Endothelial cell (in vitro differentiated cells): ENCODE results near the gene ZFP91. TPM values are rescaled to one million over a fixed set of nuclear protein-coding genes. Genes with fewer than 3 reads are reported as not detected.

ENCODE experiments used
- DNase-seq: peaks from one replicate; pipeline ENCODE4 v3.0.0; 2021; ENCODE audit warnings: low spot score
- H3K27ac Mint-ChIP-seq: one replicate; pipeline ENCODE4 v1.8.0; 2021; ENCODE audit warnings: mixed read lengths, inconsistent platforms; ENCODE audit not compliant: unreplicated experiment
- H3K27me3 Mint-ChIP-seq: one replicate; pipeline ENCODE4 v1.8.0; 2021; ENCODE audit warnings: mild to moderate bottlenecking, moderate library complexity, mixed read lengths, inconsistent platforms; ENCODE audit not compliant: unreplicated experiment
- H3K36me3 Mint-ChIP-seq: one replicate; pipeline ENCODE4 v1.8.0; 2021; ENCODE audit warnings: mild to moderate bottlenecking, low read depth, mixed read lengths, inconsistent platforms; ENCODE audit not compliant: unreplicated experiment
- H3K4me1 Mint-ChIP-seq: one replicate; pipeline ENCODE4 v1.8.0; 2021; ENCODE audit warnings: mild to moderate bottlenecking, mixed read lengths, inconsistent platforms; ENCODE audit not compliant: unreplicated experiment
- H3K4me3 Mint-ChIP-seq: one replicate; pipeline ENCODE4 v1.8.0; 2021; ENCODE audit warnings: mild to moderate bottlenecking, mixed read lengths, inconsistent platforms; ENCODE audit not compliant: unreplicated experiment
- H3K9me3 Mint-ChIP-seq: one replicate; pipeline ENCODE4 v1.8.0; 2021; ENCODE audit warnings: mixed read lengths, inconsistent platforms; ENCODE audit not compliant: unreplicated experiment
- total RNA-seq: library from RNA; stranded (reverse); fragmentation: NEBNext Ultra II Directional; extraction: Animal tissue kit (Norgen Biotek cat#: 25700); gene quantifications from one replicate; pipeline ENCODE4 v1.2.1, GENCODE V29; 2021; ENCODE audit not compliant: unreplicated experiment
- TF ChIP-seq, protein P1 (sequence below): fragments of 200-600 bp; sonication (generic); IDR thresholded peaks from one replicate; pipeline ENCODE4 v1.5.0; 2021; ENCODE audit warnings: antibody characterized with exemption; ENCODE audit not compliant: unreplicated experiment

Gene ZFP91
- total RNA-seq, 1 donor from 2014 or later, result 28.4 TPM

DNA sequence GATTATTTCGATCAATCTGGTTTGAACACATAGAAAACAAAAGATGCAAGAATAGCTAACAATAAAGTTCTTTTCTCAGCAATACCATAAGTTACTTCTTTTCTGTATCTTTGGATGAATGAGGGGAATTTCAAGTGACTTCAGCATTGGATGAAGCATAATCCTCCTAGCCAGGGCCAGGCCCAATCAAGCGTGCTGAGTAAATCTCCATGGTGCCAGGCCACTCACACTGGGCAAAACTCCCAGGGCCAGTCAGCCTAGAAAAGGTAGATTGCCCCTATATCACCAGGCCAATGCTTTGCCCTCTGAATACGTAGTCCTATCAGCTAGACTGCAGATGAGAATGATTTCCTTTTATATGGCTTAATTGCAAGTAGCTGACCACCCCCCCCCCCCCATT, 49.6 kb downstream of the ZFP91 start:
- no peaks in the 10 kb centered on the region for H3K27me3 Mint-ChIP-seq
- H3K36me3 Mint-ChIP-seq, result peaks cover 17% of the 10 kb centered on the region
- H3K4me3 Mint-ChIP-seq, result no peak overlapping the region
- H3K9me3 Mint-ChIP-seq, result no peaks in the 10 kb centered on the region
- DNase-seq, result no peak
- TF ChIP-seq, protein P1, sequence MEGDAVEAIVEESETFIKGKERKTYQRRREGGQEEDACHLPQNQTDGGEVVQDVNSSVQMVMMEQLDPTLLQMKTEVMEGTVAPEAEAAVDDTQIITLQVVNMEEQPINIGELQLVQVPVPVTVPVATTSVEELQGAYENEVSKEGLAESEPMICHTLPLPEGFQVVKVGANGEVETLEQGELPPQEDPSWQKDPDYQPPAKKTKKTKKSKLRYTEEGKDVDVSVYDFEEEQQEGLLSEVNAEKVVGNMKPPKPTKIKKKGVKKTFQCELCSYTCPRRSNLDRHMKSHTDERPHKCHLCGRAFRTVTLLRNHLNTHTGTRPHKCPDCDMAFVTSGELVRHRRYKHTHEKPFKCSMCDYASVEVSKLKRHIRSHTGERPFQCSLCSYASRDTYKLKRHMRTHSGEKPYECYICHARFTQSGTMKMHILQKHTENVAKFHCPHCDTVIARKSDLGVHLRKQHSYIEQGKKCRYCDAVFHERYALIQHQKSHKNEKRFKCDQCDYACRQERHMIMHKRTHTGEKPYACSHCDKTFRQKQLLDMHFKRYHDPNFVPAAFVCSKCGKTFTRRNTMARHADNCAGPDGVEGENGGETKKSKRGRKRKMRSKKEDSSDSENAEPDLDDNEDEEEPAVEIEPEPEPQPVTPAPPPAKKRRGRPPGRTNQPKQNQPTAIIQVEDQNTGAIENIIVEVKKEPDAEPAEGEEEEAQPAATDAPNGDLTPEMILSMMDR, result no peak
- no peaks in the 10 kb centered on the region for H3K4me1 Mint-ChIP-seq
- no peak overlapping the region for H3K27ac Mint-ChIP-seq

DNA sequence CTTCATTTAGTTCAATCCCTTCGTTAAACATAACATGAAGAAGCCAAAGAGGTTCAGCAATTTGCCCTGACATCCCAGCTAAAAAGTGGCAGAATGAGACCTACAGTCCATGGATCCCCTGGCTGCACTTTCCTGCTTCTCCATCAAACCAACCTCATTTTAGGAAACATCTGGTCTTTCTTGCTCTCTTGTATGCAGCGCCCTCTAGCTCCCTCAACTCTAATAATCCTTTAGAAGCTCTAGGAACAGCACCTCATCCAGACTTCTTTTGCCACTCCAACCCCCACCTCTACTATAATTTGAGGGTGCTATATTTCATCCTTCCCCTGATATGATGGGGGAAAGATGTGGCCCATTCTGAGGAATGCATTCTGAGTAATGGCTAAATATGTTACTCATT, 51.0 kb downstream of the ZFP91 start:
- Mint-ChIP-seq H3K4me1 (no peaks in the 10 kb centered on the region), H3K36me3 (peaks cover 7% of the 10 kb centered on the region), H3K9me3 (no peaks in the 10 kb centered on the region), H3K4me3 (no peak overlapping the region), H3K27ac (no peak overlapping the region), H3K27me3 (no peaks in the 10 kb centered on the region)
- peak; percentile 18 for DNase-seq
- TF ChIP-seq, protein P1, result peak; percentile 13

DNA sequence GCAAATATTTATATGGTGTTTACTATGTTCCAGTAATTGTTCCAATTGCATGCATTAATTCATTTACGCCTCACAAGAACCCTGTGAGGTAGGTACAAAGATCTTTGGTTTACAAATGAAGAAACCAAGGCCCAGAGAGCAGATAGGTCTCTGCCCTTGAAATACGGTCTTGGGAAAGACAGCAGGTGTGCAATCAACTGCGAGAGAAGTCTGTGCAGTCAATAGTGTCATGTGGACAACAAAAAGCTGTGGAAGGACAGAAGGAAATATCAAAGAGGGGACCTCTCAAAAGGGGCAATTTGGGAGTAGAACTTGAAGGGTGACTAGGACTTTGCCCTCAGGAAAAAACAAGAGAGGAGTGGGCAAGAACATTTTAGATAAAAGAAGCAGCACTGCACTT, 52.5 kb downstream of the ZFP91 start:
- Mint-ChIP-seq H3K36me3 (peaks cover 3% of the 10 kb centered on the region), H3K4me1 (no peaks in the 10 kb centered on the region), H3K27me3 (no peaks in the 10 kb centered on the region), H3K4me3 (no peak overlapping the region), H3K9me3 (no peaks in the 10 kb centered on the region), H3K27ac (no peak overlapping the region)
- TF ChIP-seq, protein P1, result no peak
- no peak for DNase-seq

DNA sequence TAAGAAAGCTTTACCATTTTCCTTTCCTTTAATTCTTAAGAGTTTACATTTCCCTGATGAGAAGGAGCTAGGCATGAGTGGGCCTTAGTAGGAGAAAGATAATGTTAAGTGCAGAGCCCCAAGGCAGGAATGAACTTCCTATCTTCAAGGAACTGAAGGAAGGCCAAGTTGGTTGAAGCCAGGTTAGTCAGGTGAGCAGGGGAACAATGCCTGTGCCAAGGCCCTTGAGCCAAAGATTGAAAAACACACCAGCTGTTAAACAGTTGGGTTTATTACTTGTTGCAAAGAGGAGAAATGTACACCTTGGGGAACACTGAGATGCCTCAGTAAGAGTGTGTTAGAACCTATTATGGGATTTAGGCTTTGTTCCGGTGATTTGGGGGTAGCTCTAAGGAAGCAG, 53.6 kb downstream of the ZFP91 start:
- no peaks in the 10 kb centered on the region for H3K27me3 Mint-ChIP-seq
- peaks cover 2% of the 10 kb centered on the region for H3K36me3 Mint-ChIP-seq
- TF ChIP-seq, protein P1, result no peak
- DNase-seq, result no peak
- H3K27ac Mint-ChIP-seq, result no peak overlapping the region
- no peaks in the 10 kb centered on the region for H3K4me1 Mint-ChIP-seq
- no peaks in the 10 kb centered on the region for H3K9me3 Mint-ChIP-seq
- H3K4me3 Mint-ChIP-seq, result no peak overlapping the region

DNA sequence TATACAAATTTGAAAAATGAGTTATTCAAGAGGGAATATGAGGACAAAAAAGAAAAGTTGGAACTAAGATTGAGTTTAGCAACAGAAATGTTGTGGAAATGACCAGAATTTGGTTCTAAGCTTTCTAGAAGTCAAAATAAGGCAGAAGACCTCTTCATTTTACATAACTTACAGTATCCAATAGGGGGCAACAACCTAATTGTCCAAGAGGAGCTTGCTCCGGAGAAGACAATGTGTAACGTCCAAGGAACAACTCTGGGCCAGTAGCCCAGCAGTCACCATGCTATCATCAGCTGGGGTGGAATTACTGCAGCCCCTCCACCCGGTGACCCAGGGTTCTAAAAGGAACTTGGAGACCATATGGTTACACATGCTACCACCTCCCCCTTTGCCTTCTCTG, 57.7 kb downstream of the ZFP91 start:
- Mint-ChIP-seq H3K27ac (no peak overlapping the region), H3K27me3 (peaks cover 2% of the 10 kb centered on the region), H3K4me3 (no peak overlapping the region), H3K9me3 (no peaks in the 10 kb centered on the region), H3K4me1 (peaks cover 8% of the 10 kb centered on the region), H3K36me3 (no peaks in the 10 kb centered on the region)
- DNase-seq, result no peak
- TF ChIP-seq, protein P1, result no peak
